ENCODE data around the gene KCNH4. TPM values are rescaled to one million over a fixed set of nuclear protein-coding genes. Genes with fewer than 3 reads are reported as not detected.

KCNH4 gene
- total RNA-seq, 1 experiment from 2014 or later = 0.24 TPM

DNA sequence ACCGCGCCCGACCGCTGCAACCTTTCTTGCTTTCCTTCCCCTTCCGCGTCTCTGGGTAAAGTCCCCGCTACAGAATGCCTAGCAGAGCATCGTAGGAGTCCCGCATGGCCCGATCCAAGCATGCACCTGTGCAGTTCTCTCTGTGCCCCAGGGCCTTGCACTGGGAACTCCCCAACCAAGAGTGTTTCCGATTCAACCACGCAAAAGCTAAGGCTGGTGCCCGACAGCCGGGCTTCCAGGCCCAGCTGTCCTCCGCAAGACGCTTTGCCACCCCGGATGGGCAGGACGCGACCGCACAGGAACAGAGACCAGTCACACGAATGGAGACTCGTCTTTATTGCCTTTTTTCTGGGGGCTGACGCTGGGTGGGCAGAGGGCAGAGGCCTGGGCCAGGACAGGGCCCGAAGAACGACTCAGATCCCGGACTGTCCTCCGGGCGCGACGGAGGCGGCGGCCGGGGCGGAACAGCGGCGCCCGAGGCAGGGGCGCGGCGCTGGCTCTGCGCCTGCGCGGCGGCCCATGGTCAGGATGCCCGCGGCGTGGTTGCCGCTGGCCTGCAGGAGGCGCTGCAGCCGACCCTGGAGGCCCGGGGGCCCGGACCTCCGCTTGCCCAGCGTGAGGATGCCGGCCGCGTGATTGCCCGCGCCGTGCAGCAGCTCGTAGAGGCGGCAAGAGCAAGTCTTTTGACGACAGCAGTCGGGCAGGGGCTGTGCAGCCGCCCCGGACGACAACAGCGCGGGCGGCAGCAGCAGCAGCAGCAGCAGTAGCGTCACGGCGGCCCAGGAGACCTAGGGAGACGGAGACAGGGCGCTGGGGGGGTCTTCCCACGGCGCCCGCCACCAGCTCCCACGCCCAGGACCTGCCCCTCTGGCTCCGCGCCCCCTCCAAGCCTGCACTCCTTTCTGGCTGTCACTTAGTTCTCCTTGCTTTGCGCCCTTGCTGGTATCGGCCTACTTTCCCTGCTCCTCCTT is 3.1 kb upstream of the KCNH4 start (continued):
- TF ChIP-seq, protein P1, sequence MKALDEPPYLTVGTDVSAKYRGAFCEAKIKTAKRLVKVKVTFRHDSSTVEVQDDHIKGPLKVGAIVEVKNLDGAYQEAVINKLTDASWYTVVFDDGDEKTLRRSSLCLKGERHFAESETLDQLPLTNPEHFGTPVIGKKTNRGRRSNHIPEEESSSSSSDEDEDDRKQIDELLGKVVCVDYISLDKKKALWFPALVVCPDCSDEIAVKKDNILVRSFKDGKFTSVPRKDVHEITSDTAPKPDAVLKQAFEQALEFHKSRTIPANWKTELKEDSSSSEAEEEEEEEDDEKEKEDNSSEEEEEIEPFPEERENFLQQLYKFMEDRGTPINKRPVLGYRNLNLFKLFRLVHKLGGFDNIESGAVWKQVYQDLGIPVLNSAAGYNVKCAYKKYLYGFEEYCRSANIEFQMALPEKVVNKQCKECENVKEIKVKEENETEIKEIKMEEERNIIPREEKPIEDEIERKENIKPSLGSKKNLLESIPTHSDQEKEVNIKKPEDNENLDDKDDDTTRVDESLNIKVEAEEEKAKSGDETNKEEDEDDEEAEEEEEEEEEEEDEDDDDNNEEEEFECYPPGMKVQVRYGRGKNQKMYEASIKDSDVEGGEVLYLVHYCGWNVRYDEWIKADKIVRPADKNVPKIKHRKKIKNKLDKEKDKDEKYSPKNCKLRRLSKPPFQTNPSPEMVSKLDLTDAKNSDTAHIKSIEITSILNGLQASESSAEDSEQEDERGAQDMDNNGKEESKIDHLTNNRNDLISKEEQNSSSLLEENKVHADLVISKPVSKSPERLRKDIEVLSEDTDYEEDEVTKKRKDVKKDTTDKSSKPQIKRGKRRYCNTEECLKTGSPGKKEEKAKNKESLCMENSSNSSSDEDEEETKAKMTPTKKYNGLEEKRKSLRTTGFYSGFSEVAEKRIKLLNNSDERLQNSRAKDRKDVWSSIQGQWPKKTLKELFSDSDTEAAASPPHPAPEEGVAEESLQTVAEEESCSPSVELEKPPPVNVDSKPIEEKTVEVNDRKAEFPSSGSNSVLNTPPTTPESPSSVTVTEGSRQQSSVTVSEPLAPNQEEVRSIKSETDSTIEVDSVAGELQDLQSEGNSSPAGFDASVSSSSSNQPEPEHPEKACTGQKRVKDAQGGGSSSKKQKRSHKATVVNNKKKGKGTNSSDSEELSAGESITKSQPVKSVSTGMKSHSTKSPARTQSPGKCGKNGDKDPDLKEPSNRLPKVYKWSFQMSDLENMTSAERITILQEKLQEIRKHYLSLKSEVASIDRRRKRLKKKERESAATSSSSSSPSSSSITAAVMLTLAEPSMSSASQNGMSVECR (CRISPR knock-in tag; IDR thresholded peaks at IDR 0.05; ENCODE audit: borderline replicate concordance) = peak; percentile 99
- TF ChIP-seq, protein P2, sequence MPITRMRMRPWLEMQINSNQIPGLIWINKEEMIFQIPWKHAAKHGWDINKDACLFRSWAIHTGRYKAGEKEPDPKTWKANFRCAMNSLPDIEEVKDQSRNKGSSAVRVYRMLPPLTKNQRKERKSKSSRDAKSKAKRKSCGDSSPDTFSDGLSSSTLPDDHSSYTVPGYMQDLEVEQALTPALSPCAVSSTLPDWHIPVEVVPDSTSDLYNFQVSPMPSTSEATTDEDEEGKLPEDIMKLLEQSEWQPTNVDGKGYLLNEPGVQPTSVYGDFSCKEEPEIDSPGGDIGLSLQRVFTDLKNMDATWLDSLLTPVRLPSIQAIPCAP (CRISPR knock-in tag; IDR thresholded peaks at IDR 0.05) = peak; percentile 93; the same call in 1 of the 2 replicates
- TF ChIP-seq ZNF219 (CRISPR knock-in tag; IDR thresholded peaks at IDR 0.05; ENCODE audit: borderline replicate concordance) (peak; percentile 90; the same call in 1 of the 2 replicates), IRF2 (CRISPR knock-in tag; IDR thresholded peaks at IDR 0.05; ENCODE audit: borderline replicate concordance, low read depth) (peak; percentile 72; the same call in 1 of the 2 replicates), ZNF512 (CRISPR knock-in tag; IDR thresholded peaks at IDR 0.05; ENCODE audit: borderline replicate concordance) (no peak), RORB (CRISPR knock-in tag; IDR thresholded peaks at IDR 0.05) (no peak), TEAD1 (CRISPR knock-in tag; IDR thresholded peaks at IDR 0.05) (peak; percentile 99), OVOL2 (CRISPR knock-in tag; IDR thresholded peaks at IDR 0.05; ENCODE audit: borderline replicate concordance) (no peak), ZNF396 (CRISPR knock-in tag; IDR thresholded peaks at IDR 0.05; ENCODE audit: borderline replicate concordance) (no peak), USF2 (CRISPR knock-in tag; IDR thresholded peaks at IDR 0.05) (peak; percentile 59), GTF2I (CRISPR knock-in tag; conservative IDR thresholded peaks at IDR 0.05) (no peak), ZNF423 (CRISPR knock-in tag; IDR thresholded peaks at IDR 0.05) (no peak), ZNF317 (CRISPR knock-in tag; IDR thresholded peaks at IDR 0.05; ENCODE audit: borderline replicate concordance, low read depth) (peak; percentile 71; the same call in 1 of the 2 replicates), ZNF138 (CRISPR knock-in tag; conservative IDR thresholded peaks at IDR 0.05) (peak; percentile 88; the same call in 1 of the 2 replicates), TCF7 (CRISPR knock-in tag; IDR thresholded peaks at IDR 0.05; ENCODE audit: low read depth) (peak; percentile 91; the same call in 1 of the 2 replicates), CREB1 (CRISPR knock-in tag; IDR thresholded peaks at IDR 0.05) (peak; percentile 88), ERG (CRISPR knock-in tag; IDR thresholded peaks at IDR 0.05) (no peak), CREM (CRISPR knock-in tag; IDR thresholded peaks at IDR 0.05) (peak; percentile 63; the same call in 1 of the 2 replicates), MXD4 (CRISPR knock-in tag; IDR thresholded peaks at IDR 0.05; ENCODE audit: borderline replicate concordance) (no peak)
- TF ChIP-seq, protein P3, sequence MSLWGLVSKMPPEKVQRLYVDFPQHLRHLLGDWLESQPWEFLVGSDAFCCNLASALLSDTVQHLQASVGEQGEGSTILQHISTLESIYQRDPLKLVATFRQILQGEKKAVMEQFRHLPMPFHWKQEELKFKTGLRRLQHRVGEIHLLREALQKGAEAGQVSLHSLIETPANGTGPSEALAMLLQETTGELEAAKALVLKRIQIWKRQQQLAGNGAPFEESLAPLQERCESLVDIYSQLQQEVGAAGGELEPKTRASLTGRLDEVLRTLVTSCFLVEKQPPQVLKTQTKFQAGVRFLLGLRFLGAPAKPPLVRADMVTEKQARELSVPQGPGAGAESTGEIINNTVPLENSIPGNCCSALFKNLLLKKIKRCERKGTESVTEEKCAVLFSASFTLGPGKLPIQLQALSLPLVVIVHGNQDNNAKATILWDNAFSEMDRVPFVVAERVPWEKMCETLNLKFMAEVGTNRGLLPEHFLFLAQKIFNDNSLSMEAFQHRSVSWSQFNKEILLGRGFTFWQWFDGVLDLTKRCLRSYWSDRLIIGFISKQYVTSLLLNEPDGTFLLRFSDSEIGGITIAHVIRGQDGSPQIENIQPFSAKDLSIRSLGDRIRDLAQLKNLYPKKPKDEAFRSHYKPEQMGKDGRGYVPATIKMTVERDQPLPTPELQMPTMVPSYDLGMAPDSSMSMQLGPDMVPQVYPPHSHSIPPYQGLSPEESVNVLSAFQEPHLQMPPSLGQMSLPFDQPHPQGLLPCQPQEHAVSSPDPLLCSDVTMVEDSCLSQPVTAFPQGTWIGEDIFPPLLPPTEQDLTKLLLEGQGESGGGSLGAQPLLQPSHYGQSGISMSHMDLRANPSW (CRISPR knock-in tag; conservative IDR thresholded peaks at IDR 0.05; ENCODE audit: low read depth) = no peak
- TF ChIP-seq, protein P4, sequence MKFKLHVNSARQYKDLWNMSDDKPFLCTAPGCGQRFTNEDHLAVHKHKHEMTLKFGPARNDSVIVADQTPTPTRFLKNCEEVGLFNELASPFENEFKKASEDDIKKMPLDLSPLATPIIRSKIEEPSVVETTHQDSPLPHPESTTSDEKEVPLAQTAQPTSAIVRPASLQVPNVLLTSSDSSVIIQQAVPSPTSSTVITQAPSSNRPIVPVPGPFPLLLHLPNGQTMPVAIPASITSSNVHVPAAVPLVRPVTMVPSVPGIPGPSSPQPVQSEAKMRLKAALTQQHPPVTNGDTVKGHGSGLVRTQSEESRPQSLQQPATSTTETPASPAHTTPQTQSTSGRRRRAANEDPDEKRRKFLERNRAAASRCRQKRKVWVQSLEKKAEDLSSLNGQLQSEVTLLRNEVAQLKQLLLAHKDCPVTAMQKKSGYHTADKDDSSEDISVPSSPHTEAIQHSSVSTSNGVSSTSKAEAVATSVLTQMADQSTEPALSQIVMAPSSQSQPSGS (CRISPR knock-in tag; IDR thresholded peaks at IDR 0.05; ENCODE audit: borderline replicate concordance, low read depth) = peak; percentile 89; the same call in 1 of the 2 replicates
- TF ChIP-seq, protein P5, sequence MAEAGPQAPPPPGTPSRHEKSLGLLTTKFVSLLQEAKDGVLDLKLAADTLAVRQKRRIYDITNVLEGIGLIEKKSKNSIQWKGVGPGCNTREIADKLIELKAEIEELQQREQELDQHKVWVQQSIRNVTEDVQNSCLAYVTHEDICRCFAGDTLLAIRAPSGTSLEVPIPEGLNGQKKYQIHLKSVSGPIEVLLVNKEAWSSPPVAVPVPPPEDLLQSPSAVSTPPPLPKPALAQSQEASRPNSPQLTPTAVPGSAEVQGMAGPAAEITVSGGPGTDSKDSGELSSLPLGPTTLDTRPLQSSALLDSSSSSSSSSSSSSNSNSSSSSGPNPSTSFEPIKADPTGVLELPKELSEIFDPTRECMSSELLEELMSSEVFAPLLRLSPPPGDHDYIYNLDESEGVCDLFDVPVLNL (CRISPR knock-in tag; IDR thresholded peaks at IDR 0.05; ENCODE audit: borderline replicate concordance, low read depth) = 0 out of 2 replicates have a peak, but pooled peaks have one; percentile 83

Data from WTC11 (cell line).